ENCODE results near the gene GALM. TPM values are rescaled to one million over a fixed set of nuclear protein-coding genes. Genes with fewer than 3 reads are reported as not detected.

GALM gene
- total and polyA plus RNA-seq, 4 donors = 20.5 to 32.8 (median 26.1) TPM

GRCh38 chr2:38748943-38749804 lies 83.3 kb downstream of the GALM start:
- no peak for DNase-seq (ENCODE audit: low spot score)
- Histone ChIP-seq H3K9me3 (ENCODE audit: control insufficient read depth in 4 of 4, low read length in 3 of 4) (no peaks in the 10 kb centered on the region), H3K27me3 (ENCODE audit: control insufficient read depth in 4 of 4, insufficient read depth in 4 of 4, low read length in 3 of 4) (no peaks in the 10 kb centered on the region), H3K36me3 (ENCODE audit: control insufficient read depth in 4 of 4, insufficient read depth in 3 of 4, low read depth in 1 of 4, low read length in 3 of 4) (peaks cover 6 to 50% (median 44%) of the 10 kb centered on the region in 4 donors), H3K27ac (ENCODE audit: low read depth in 1 of 2, low read length in 2 of 2) (no peak overlapping the region), H3K4me1 (ENCODE audit: control insufficient read depth in 4 of 4, insufficient read depth in 4 of 4, low read length in 3 of 4) (peaks cover 4 to 64% (median 53%) of the 10 kb centered on the region in 4 donors), H3K4me3 (ENCODE audit: low read depth in 1 of 3, low read length in 3 of 3) (peak overlapping the region; percentile 82 to 98 (median 97)), H3K9ac (ENCODE audit: low read depth in 1 of 2, low read length in 2 of 2) (peak overlapping the region; percentile 77 to 98)
- WGBS = 71% methylated on average over 26 of the region's 26 CpGs
- TF ChIP-seq EGR1 (IDR thresholded peaks at IDR 0.05; ENCODE audit: low read depth in 2 of 2) = no peak
- TF ChIP-seq YY1 (IDR thresholded peaks at IDR 0.05) = no peak
- TF ChIP-seq HNF4G (IDR thresholded peaks at IDR 0.05) = no peak
- TF ChIP-seq REST (IDR thresholded peaks at IDR 0.05) = no peak
- no peak for TF ChIP-seq SP1 (IDR thresholded peaks at IDR 0.05)
- TF ChIP-seq FOXA1 (IDR thresholded peaks at IDR 0.05) = no peak
- TF ChIP-seq, protein P1, sequence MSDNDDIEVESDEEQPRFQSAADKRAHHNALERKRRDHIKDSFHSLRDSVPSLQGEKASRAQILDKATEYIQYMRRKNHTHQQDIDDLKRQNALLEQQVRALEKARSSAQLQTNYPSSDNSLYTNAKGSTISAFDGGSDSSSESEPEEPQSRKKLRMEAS (IDR thresholded peaks at IDR 0.05) = no peak
- no peak for TF ChIP-seq NR2F2 (IDR thresholded peaks at IDR 0.05)

- H3K9me3 ChIP-seq (ENCODE audit: control insufficient read depth in 4 of 4, low read length in 3 of 4) = no peaks in the 10 kb centered on the region
- TF ChIP-seq HNF4G (IDR thresholded peaks at IDR 0.05) (no peak), REST (IDR thresholded peaks at IDR 0.05) (no peak), EGR1 (IDR thresholded peaks at IDR 0.05; ENCODE audit: low read depth in 2 of 2) (no peak), FOXA1 (IDR thresholded peaks at IDR 0.05) (no peak), SP1 (IDR thresholded peaks at IDR 0.05) (no peak)
- peak overlapping the region; percentile 82 to 98 (median 97) for H3K4me3 ChIP-seq (ENCODE audit: low read depth in 1 of 3, low read length in 3 of 3)
- under 1% methylated on average over 59 of the region's 59 CpGs for WGBS
- H3K4me1 ChIP-seq (ENCODE audit: control insufficient read depth in 4 of 4, insufficient read depth in 4 of 4, low read length in 3 of 4) = peaks cover 4 to 55% (median 47%) of the 10 kb centered on the region in 4 donors
- DNase-seq (ENCODE audit: low spot score) = peak; percentile 72
- H3K27ac ChIP-seq (ENCODE audit: low read depth in 1 of 2, low read length in 2 of 2) = peak overlapping the region; percentile 99 to 100
- H3K36me3 ChIP-seq (ENCODE audit: control insufficient read depth in 4 of 4, insufficient read depth in 3 of 4, low read depth in 1 of 4, low read length in 3 of 4) = peaks cover 5 to 39% (median 34%) of the 10 kb centered on the region in 4 donors
- no peaks in the 10 kb centered on the region for H3K27me3 ChIP-seq (ENCODE audit: control insufficient read depth in 4 of 4, insufficient read depth in 4 of 4, low read length in 3 of 4)
- H3K9ac ChIP-seq (ENCODE audit: low read depth in 1 of 2, low read length in 2 of 2) = peak overlapping the region; percentile 77 to 98
Observed at GRCh38 chr2:38750011-38750890, 84.3 kb downstream of the GALM start.

Data from liver (tissue), 9 donors.